Embryonic facial prominence (tissue), 1 donor: ENCODE results near the gene RWDD3.

Source experiments
- DNase-seq: peaks from one replicate; pipeline ENCODE4 v3.0.0-alpha.2; 2016; ENCODE audit errors: extremely low spot score

The RWDD3 gene

GRCh38 chr1:95230256-95230655 is 3.8 kb upstream of the RWDD3 start:
- no peak for DNase-seq

- no peak for DNase-seq
Observed at GRCh38 chr1:95230768-95231191, 3.2 kb upstream of the RWDD3 start.

GRCh38 chr1:95232646-95233318 is 1.2 kb upstream of the RWDD3 start:
- no peak for DNase-seq

- no peak for DNase-seq
Observed at GRCh38 chr1:95233319-95233736, 682 bp upstream of the RWDD3 start.

- no peak for DNase-seq
Observed at GRCh38 chr1:95236784-95237575, 3.0 kb downstream of the RWDD3 start.

GRCh38 chr1:95237981-95238703 is 4.1 kb downstream of the RWDD3 start:
- DNase-seq: no peak

- no peak for DNase-seq
Observed at GRCh38 chr1:95245029-95245428, 11.0 kb downstream of the RWDD3 start.

GRCh38 chr1:95246511-95246910 is 12.5 kb downstream of the RWDD3 start:
- no peak for DNase-seq

- DNase-seq: no peak
Observed at GRCh38 chr1:95247607-95248006, 13.6 kb downstream of the RWDD3 start.

GRCh38 chr1:95249916-95250315 is 15.9 kb downstream of the RWDD3 start:
- DNase-seq: no peak

GRCh38 chr1:95252422-95252821 is 18.4 kb downstream of the RWDD3 start:
- no peak for DNase-seq

- DNase-seq: no peak
Observed at GRCh38 chr1:95254959-95255358, 20.9 kb downstream of the RWDD3 start.

GRCh38 chr1:95255826-95256225 is 21.8 kb downstream of the RWDD3 start:
- no peak for DNase-seq

GRCh38 chr1:95257758-95258157 is 23.7 kb downstream of the RWDD3 start:
- DNase-seq: no peak

- no peak for DNase-seq
Observed at GRCh38 chr1:95259245-95259644, 25.2 kb downstream of the RWDD3 start.

- DNase-seq: no peak
Observed at GRCh38 chr1:95262913-95263312, 28.9 kb downstream of the RWDD3 start.

GRCh38 chr1:95263450-95263849 is 29.4 kb downstream of the RWDD3 start:
- no peak for DNase-seq

- DNase-seq: no peak
Observed at GRCh38 chr1:95265106-95265505, 31.1 kb downstream of the RWDD3 start.

- no peak for DNase-seq
Observed at GRCh38 chr1:95276429-95276828, 42.4 kb downstream of the RWDD3 start.

GRCh38 chr1:95278173-95279006 is 44.4 kb downstream of the RWDD3 start:
- no peak for DNase-seq

GRCh38 chr1:95281781-95282517 is 47.9 kb downstream of the RWDD3 start:
- no peak for DNase-seq
